Hematopoietic multipotent progenitor cell treated with erythropoietin and hydrocortisone succinate and interleukin-3 and kit ligand, for 15 days (in vitro differentiated cells): ENCODE results near the gene STAT3.
"Not testable (repeated sequence)": the region's sequence is repeated elsewhere in the genome, so short reads cannot be mapped to it uniquely, and the experiment has no call there.

Experiments used
- DNase-seq: peaks from one replicate; pipeline ENCODE4 v3.0.0-alpha.2; 2015; ENCODE audit warnings: low spot score

STAT3 gene

GRCh38 chr17:42346481-42346880, 41.8 kb downstream of the STAT3 start:
- DNase-seq = no peak

GRCh38 chr17:42345396-42346073, 42.7 kb downstream of the STAT3 start:
- DNase-seq = no peak

GRCh38 chr17:42342242-42343008, 45.8 kb downstream of the STAT3 start:
- DNase-seq = no peak

GRCh38 chr17:42341568-42341967, 46.7 kb downstream of the STAT3 start:
- DNase-seq = no peak

GRCh38 chr17:42340691-42341127, 47.5 kb downstream of the STAT3 start:
- no peak for DNase-seq

- no peak for DNase-seq
These were observed 49.0 kb downstream of the STAT3 start for GRCh38 chr17:42339221-42339620.

GRCh38 chr17:42338427-42338985, 49.7 kb downstream of the STAT3 start:
- DNase-seq = no peak

- no peak for DNase-seq
These were observed 50.8 kb downstream of the STAT3 start for GRCh38 chr17:42337442-42337841.

GRCh38 chr17:42334677-42335076, 53.6 kb downstream of the STAT3 start:
- DNase-seq = no peak

- no peak for DNase-seq
These were observed 55.2 kb downstream of the STAT3 start for GRCh38 chr17:42333053-42333452.

GRCh38 chr17:42329025-42329976, 58.9 kb downstream of the STAT3 start:
- DNase-seq = no peak

GRCh38 chr17:42325026-42325425, 63.2 kb downstream of the STAT3 start:
- no peak for DNase-seq

GRCh38 chr17:42323268-42323773, 64.9 kb downstream of the STAT3 start:
- DNase-seq = no peak

GRCh38 chr17:42322382-42323267, 65.6 kb downstream of the STAT3 start:
- peak; percentile 95 for DNase-seq

GRCh38 chr17:42321555-42321954, 66.7 kb downstream of the STAT3 start:
- no peak for DNase-seq

- not testable (repeated sequence) for DNase-seq
These were observed 70.3 kb downstream of the STAT3 start for GRCh38 chr17:42317967-42318366.

GRCh38 chr17:42317266-42317845, 70.9 kb downstream of the STAT3 start:
- peak; percentile 21 for DNase-seq

- no peak for DNase-seq
These were observed 71.5 kb downstream of the STAT3 start for GRCh38 chr17:42316755-42317154.

- DNase-seq = no peak
These were observed 72.7 kb downstream of the STAT3 start for GRCh38 chr17:42315402-42316156.
